ENCODE data around the gene DECR2.

Gene DECR2

GRCh38 chr16:424033-424622, 22.4 kb downstream of the DECR2 start:
- no peak for TF ChIP-seq CTCF (IDR thresholded peaks at IDR 0.05; ENCODE audit: control insufficient read depth, insufficient read depth, low read depth, low read length, missing control alignments)
- peak; percentile 99 for DNase-seq (ENCODE audit: low read depth)
- peak overlapping the region; percentile 35 for H3K4me3 ChIP-seq (ENCODE audit: control insufficient read depth, low read depth, low read length)

GRCh38 chr16:424623-425081, 23.0 kb downstream of the DECR2 start:
- DNase-seq (ENCODE audit: low read depth), result no peak
- peak overlapping the region; percentile 74 for H3K4me3 ChIP-seq (ENCODE audit: control insufficient read depth, low read depth, low read length)

GRCh38 chr16:425082-425718, 23.5 kb downstream of the DECR2 start, which contains the start of gene RAB11FIP3:
Gene RAB11FIP3 (plus strand): TSS chr16:425649. CDS start chr16:426007, 358 bp downstream.
- no peak for DNase-seq (ENCODE audit: low read depth)
- peak within 1 kb of the TSS; percentile 74 for H3K4me3 ChIP-seq (ENCODE audit: control insufficient read depth, low read depth, low read length)
- no peak for TF ChIP-seq CTCF (IDR thresholded peaks at IDR 0.05; ENCODE audit: control insufficient read depth, insufficient read depth, low read depth, low read length, missing control alignments)

More at GRCh38 chr16:424623-425081, 23.0 kb downstream of the DECR2 start:
- TF ChIP-seq CTCF (IDR thresholded peaks at IDR 0.05; ENCODE audit: control insufficient read depth, insufficient read depth, low read depth, low read length, missing control alignments), result no peak

GRCh38 chr16:425740-426114, 24.0 kb downstream of the DECR2 start:
- no peak for DNase-seq (ENCODE audit: low read depth)
- H3K4me3 ChIP-seq (ENCODE audit: control insufficient read depth, low read depth, low read length), result peak overlapping the region; percentile 74
- no peak for TF ChIP-seq CTCF (IDR thresholded peaks at IDR 0.05; ENCODE audit: control insufficient read depth, insufficient read depth, low read depth, low read length, missing control alignments)

GRCh38 chr16:426115-426905, 24.6 kb downstream of the DECR2 start:
- TF ChIP-seq CTCF (IDR thresholded peaks at IDR 0.05; ENCODE audit: control insufficient read depth, insufficient read depth, low read depth, low read length, missing control alignments), result no peak
- no peak for DNase-seq (ENCODE audit: low read depth)
- peak overlapping the region; percentile 74 for H3K4me3 ChIP-seq (ENCODE audit: control insufficient read depth, low read depth, low read length)

- TF ChIP-seq CTCF (IDR thresholded peaks at IDR 0.05; ENCODE audit: control insufficient read depth, insufficient read depth, low read depth, low read length, missing control alignments), result no peak
- H3K4me3 ChIP-seq (ENCODE audit: control insufficient read depth, low read depth, low read length), result peak overlapping the region; percentile 74
- DNase-seq (ENCODE audit: low read depth), result no peak
These were observed 25.2 kb downstream of the DECR2 start for GRCh38 chr16:426906-427249.
